C4-2B (cell line): ENCODE data around the gene CRYZL1.

Source experiments
- CTCF ChIP-seq: fragments of 450-650 bp; conservative IDR thresholded peaks from 2 replicates; pipeline ENCODE4 v1.5.1; 2017; ENCODE audit warnings: mild to moderate bottlenecking
- ZFX ChIP-seq: fragments of 450-650 bp; IDR thresholded peaks from 2 replicates; pipeline ENCODE4 v1.6.1; 2017

DNA sequence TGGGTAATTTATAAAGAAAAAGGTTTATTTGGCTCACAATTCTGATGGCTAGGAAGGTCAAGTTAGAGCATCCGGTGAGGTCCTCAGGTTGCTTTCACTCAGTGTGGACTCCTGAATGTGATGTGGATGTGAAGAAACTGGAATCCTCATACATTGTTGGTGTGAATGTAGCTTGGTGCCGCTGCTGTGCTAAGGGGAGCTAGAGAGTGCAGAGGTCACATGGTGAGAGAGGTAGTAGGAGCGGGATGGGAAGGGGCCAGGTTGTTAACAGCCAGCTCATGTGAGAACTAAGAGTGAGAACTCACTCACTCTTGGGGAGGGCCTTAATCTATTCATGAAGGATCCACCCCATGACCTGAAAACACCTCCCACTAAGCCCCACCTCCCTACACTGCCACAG, 22.6 kb upstream of the CRYZL1 start:
- TF ChIP-seq CTCF, result no peak
- TF ChIP-seq ZFX, result no peak
